Left ventricle myocardium inferior (tissue), 1 donor: Measurements from ENCODE around the gene KRT35. TPM values are rescaled to one million over a fixed set of nuclear protein-coding genes. Genes with fewer than 3 reads are reported as not detected.

Source experiments
- DNase-seq: peaks from one replicate; pipeline ENCODE4 v3.0.0-alpha.2; 2020
- H3K27ac ChIP-seq: fragments of 200-600 bp; replicated peaks from 2 replicates; pipeline ENCODE4 v1.8.0; 2021
- H3K27me3 ChIP-seq: fragments of 200-600 bp; 2 replicates; pipeline ENCODE4 v1.8.0; 2021; ENCODE audit warnings: low read depth
- H3K36me3 ChIP-seq: fragments of 200-600 bp; 2 replicates; pipeline ENCODE4 v1.8.0; 2021
- H3K4me1 ChIP-seq: fragments of 200-600 bp; 2 replicates; pipeline ENCODE4 v1.8.0; 2021
- H3K4me3 ChIP-seq: fragments of 200-600 bp; 2 replicates; pipeline ENCODE4 v1.8.0; 2021; ENCODE audit warnings: mild to moderate bottlenecking, moderate library complexity
- H3K9me3 ChIP-seq: fragments of 200-600 bp; replicated peaks from 2 replicates; pipeline ENCODE4 v1.8.0; 2021
- CTCF ChIP-seq: fragments of 200-600 bp; IDR thresholded peaks from 2 replicates; pipeline ENCODE4 v1.8.0; 2021; ENCODE audit warnings: antibody characterized with exemption, mild to moderate bottlenecking, borderline replicate concordance
- intact Hi-C: fragments of 100-400 bp; cut with micrococcal nuclease; formaldehyde crosslinking; loops from one replicate; pipeline ENCODE4 v1.11.0; 2022
- total RNA-seq: library from RNA; stranded (reverse); fragmentation: NEBNext Ultra II Directional; extraction: Animal tissue kit (Norgen Biotek cat#: 25700); gene quantifications from one replicate; pipeline ENCODE4 v1.2.1, GENCODE V29; 2021
- donor health status: DM: no; HTN: yes; CAD: no; lungs with severe emphysema.

Gene KRT35
- total RNA-seq, 1 donor from 2014 or later = not detected

- intact Hi-C loops = no loop called here
- no peak for DNase-seq
- Histone ChIP-seq H3K27me3 (peaks cover 95% of the 10 kb centered on the region), H3K36me3 (no peaks in the 10 kb centered on the region), H3K9me3 (no peaks in the 10 kb centered on the region), H3K4me1 (no peaks in the 10 kb centered on the region), H3K4me3 (no peak overlapping the region), H3K27ac (no peak overlapping the region)
- no peak for TF ChIP-seq CTCF
Measured at GRCh38 chr17:41521574-41522261, 40.8 kb upstream of the KRT35 start.

DNA sequence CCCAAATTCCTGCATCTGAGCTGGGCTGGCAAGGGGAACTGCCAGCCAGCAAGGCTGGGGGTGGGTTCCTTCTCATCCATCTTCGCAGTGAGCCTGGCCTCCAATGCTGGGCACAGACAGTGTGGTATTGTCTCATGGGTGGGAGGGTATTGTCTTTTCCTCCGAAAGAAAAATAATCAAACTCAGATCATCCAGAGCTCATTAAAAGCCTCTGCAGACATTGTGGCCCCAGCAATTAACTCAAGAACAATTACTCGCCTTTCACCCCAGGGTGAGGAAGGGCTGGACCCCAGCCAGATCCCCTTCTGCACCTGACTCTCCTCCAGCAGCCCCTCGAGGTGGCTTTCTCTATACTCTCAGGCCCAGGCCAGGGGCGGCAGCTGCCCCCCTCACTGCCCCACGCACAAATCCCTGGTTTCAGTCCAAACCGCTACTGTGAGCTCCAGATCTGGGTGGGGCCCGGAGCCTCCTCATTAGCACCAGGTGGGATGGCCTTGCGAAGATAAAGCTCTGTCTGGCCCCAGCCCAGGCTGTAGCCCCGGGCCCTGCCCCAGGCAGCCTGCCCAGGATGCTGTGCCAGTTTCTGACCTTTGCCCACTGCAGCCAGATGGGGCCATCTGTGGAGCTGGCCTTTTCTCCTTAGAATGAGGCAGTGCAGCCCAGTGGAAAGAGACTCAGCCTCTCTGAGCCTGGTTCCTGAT, 40.0 kb upstream of the KRT35 start:
- Histone ChIP-seq H3K4me3 (no peak overlapping the region), H3K27me3 (peaks cover 95% of the 10 kb centered on the region), H3K27ac (no peak overlapping the region), H3K36me3 (no peaks in the 10 kb centered on the region), H3K4me1 (no peaks in the 10 kb centered on the region), H3K9me3 (no peaks in the 10 kb centered on the region)
- no peak for DNase-seq
- intact Hi-C loops = no loop called here
- no peak for TF ChIP-seq CTCF

DNA sequence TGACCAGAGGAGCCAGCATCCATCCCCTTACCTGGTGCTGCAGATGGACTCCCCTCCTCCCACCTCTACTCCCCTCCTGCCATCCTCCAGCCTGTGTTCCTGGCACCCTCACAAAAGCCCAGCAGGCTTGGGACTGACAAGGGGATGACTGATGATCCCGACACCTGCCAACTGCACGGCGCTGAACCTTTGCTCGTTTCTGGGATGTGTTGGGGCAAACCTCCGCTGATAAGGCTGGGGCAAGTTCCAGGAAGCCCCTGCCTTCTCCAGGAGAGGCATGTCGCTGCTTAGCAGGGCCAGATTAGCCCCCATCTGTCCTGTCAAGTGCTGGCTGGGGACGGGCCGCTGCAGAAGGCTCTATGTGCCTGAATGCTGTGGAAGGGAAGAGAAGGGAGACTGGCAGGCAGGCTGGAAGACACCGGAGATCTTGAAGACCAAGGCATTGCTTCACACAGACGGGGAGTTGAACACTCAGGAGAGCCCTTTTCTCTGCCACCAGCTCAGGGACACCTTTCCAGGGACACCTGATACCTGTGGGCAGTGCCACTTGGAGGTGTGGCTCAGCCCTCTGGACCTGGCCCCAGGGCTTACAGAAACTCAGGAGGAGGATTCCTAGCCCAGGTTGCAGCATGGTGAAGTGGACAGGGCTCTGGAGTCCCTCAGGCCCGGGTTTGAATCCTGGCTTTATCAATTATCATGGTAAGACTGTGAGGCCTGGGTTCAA, 38.7 kb upstream of the KRT35 start:
- no peak for TF ChIP-seq CTCF
- intact Hi-C loops = no loop called here
- DNase-seq = no peak

GRCh38 chr17:41518789-41519449, 38.0 kb upstream of the KRT35 start, which contains the start of gene KRT15:
Gene KRT15, minus strand, starts transcription at chr17:41518890. Its CDS starts 63 bp downstream, at chr17:41518827.
- no peak for DNase-seq
- Histone ChIP-seq H3K4me3 (no peak within 1 kb of the TSS), H3K27ac (no peak within 1 kb of the TSS), H3K4me1 (no peaks in the 10 kb centered on the region), H3K36me3 (no peaks in the 10 kb centered on the region), H3K9me3 (no peaks in the 10 kb centered on the region), H3K27me3 (peaks cover 96% of the 10 kb centered on the region)
- no peak for TF ChIP-seq CTCF
- intact Hi-C loops = no loop called here

More for the DNA sequence above, 38.7 kb upstream of the KRT35 start:
- Histone ChIP-seq H3K36me3 (no peaks in the 10 kb centered on the region), H3K4me1 (no peaks in the 10 kb centered on the region), H3K4me3 (no peak overlapping the region), H3K27ac (no peak overlapping the region), H3K9me3 (no peaks in the 10 kb centered on the region), H3K27me3 (peaks cover 95% of the 10 kb centered on the region)

DNA sequence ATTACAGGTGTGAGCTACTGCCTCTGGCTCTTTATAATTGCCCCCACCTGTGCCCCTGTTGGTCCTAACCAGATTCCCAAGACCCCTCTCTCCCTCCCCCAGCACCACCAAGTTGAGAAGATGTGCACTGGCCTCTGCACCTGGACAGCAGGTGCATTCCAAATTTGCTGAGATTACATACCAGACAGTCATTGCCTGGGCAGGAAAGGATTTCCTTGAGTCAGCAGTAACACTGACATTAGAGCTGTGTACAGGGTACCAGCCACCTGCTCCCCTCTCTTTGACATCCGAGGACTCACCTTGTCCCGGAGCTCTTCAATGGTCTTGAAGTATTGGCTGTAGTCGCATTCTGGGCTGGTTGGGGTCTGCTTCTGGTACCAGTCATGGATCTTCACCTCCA, 37.1 kb upstream of the KRT35 start:
- Histone ChIP-seq H3K4me3 (no peak overlapping the region), H3K4me1 (no peaks in the 10 kb centered on the region), H3K27me3 (peaks cover 96% of the 10 kb centered on the region), H3K9me3 (no peaks in the 10 kb centered on the region), H3K27ac (no peak overlapping the region), H3K36me3 (no peaks in the 10 kb centered on the region)
- no peak for TF ChIP-seq CTCF
- intact Hi-C loops = no loop called here
- DNase-seq = no peak
